ENCODE results near the gene FALEC.

GRCh38 chr1:150563340-150564038 is 47.9 kb downstream of the FALEC start:
- TF ChIP-seq CTCF (IDR thresholded peaks at IDR 0.05): no peak
- peak; percentile 7 for TF ChIP-seq POLR2A (IDR thresholded peaks at IDR 0.05)
- TF ChIP-seq POLR2AphosphoS5 (IDR thresholded peaks at IDR 0.05): no peak
